Stimulated activated CD4-positive, alpha-beta T cell treated with anti-CD3 and anti-CD28 coated beads, Interleukin-4, amount 100 ng/mL, for 48 hours (primary cell): ENCODE results near the gene FASN.
"Not testable (repeated sequence)": the region's sequence is repeated elsewhere in the genome, so short reads cannot be mapped to it uniquely, and the experiment has no call there.

Experiments used
- DNase-seq, 2 donors: peaks; one replicate each; pipeline ENCODE4 v3.0.0-alpha.2; 2020; ENCODE audit warnings: low read depth in 2 of 2

FASN gene

GRCh38 chr17:82098169-82098938, at the start of gene FASN:
Gene FASN (minus strand): TSS chr17:82098236. CDS start chr17:82096445, 1,791 bp downstream.
- peak; percentile 91 to 94 for DNase-seq

- DNase-seq = no peak
These were observed 48.9 kb upstream of the FASN start for GRCh38 chr17:82146663-82147654.

- DNase-seq = no peak
These were observed 47.6 kb upstream of the FASN start for GRCh38 chr17:82145550-82146155.

GRCh38 chr17:82143333-82143732, 45.3 kb upstream of the FASN start:
- DNase-seq = no peak

- DNase-seq = not testable (repeated sequence)
These were observed 41.9 kb upstream of the FASN start for GRCh38 chr17:82139961-82140360.

GRCh38 chr17:82138511-82138992, 40.5 kb upstream of the FASN start:
- DNase-seq = no peak

GRCh38 chr17:82134101-82134500, 36.1 kb upstream of the FASN start:
- DNase-seq = no peak

- not testable (repeated sequence) for DNase-seq
These were observed 35.3 kb upstream of the FASN start for GRCh38 chr17:82133166-82133953.

- DNase-seq = no peak
These were observed 31.1 kb upstream of the FASN start for GRCh38 chr17:82129095-82129494.

- DNase-seq = no peak
These were observed 30.3 kb upstream of the FASN start for GRCh38 chr17:82128287-82128686.

GRCh38 chr17:82127704-82128103, 29.7 kb upstream of the FASN start:
- DNase-seq = no peak

GRCh38 chr17:82127315-82127595, 29.2 kb upstream of the FASN start:
- no peak for DNase-seq

GRCh38 chr17:82126556-82127314, 28.7 kb upstream of the FASN start:
- DNase-seq = peak; percentile 36 to 40

- DNase-seq = no peak
These were observed 26.1 kb upstream of the FASN start for GRCh38 chr17:82124101-82124500.

- no peak for DNase-seq
These were observed 23.9 kb upstream of the FASN start for GRCh38 chr17:82121660-82122629.

- no peak for DNase-seq
These were observed 23.2 kb upstream of the FASN start for GRCh38 chr17:82121246-82121645.

GRCh38 chr17:82120148-82120547, 22.1 kb upstream of the FASN start:
- no peak for DNase-seq

GRCh38 chr17:82118815-82119380, 20.9 kb upstream of the FASN start:
- DNase-seq = no peak

GRCh38 chr17:82118168-82118814, 20.3 kb upstream of the FASN start:
- DNase-seq = no peak
